Endodermal cell (in vitro differentiated cells): ENCODE measurements around the gene PWWP2B. TPM values are rescaled to one million over a fixed set of nuclear protein-coding genes. Genes with fewer than 3 reads are reported as not detected.

Experiments
- DNase-seq: peaks from one replicate; pipeline ENCODE4 v3.0.0-alpha.2; 2017
- H3K27ac ChIP-seq: 2 replicates; pipeline ENCODE4 v1.5.1; 2013; ENCODE audit warnings: mild to moderate bottlenecking, low read depth, low read length, moderate library complexity
- H3K27me3 ChIP-seq: 2 replicates; pipeline ENCODE4 v1.6.1; 2013; ENCODE audit warnings: mild to moderate bottlenecking, low read length, moderate library complexity; ENCODE audit not compliant: insufficient read depth, control insufficient read depth, poor library complexity, severe bottlenecking
- H3K36me3 ChIP-seq: 2 replicates; pipeline ENCODE4 v1.7.0; 2013; ENCODE audit warnings: mild to moderate bottlenecking, low read length, moderate library complexity; ENCODE audit not compliant: control insufficient read depth, insufficient read depth
- H3K4me1 ChIP-seq: one replicate; pipeline ENCODE4 v1.7.0; 2013; ENCODE audit warnings: low read length; ENCODE audit not compliant: control insufficient read depth, insufficient read depth
- H3K4me3 ChIP-seq: 2 replicates; pipeline ENCODE4 v1.5.1; 2013; ENCODE audit warnings: mild to moderate bottlenecking, low read length, moderate library complexity
- H3K9ac ChIP-seq: 2 replicates; pipeline ENCODE4 v1.6.1; 2013; ENCODE audit warnings: mild to moderate bottlenecking, low read length, moderate library complexity; ENCODE audit not compliant: poor library complexity, severe bottlenecking; ENCODE audit errors: extremely low read depth
- H3K9me3 ChIP-seq: 2 replicates; pipeline ENCODE4 v1.6.1; 2013; ENCODE audit warnings: mild to moderate bottlenecking, low read length, moderate library complexity; ENCODE audit not compliant: control insufficient read depth
- H3K27ac Mint-ChIP-seq: 2 replicates; pipeline ENCODE4 v1.8.0; 2020; ENCODE audit warnings: mixed read lengths
- H3K27me3 Mint-ChIP-seq: 2 replicates; pipeline ENCODE4 v1.8.0; 2021; ENCODE audit warnings: mild to moderate bottlenecking, mixed read lengths; ENCODE audit not compliant: insufficient read depth
- H3K36me3 Mint-ChIP-seq: 2 replicates; pipeline ENCODE4 v1.8.0; 2020; ENCODE audit warnings: low read depth, mixed read lengths
- H3K4me1 Mint-ChIP-seq: 2 replicates; pipeline ENCODE4 v1.8.0; 2020; ENCODE audit warnings: mixed read lengths
- H3K4me3 Mint-ChIP-seq: 2 replicates; pipeline ENCODE4 v1.8.0; 2020; ENCODE audit warnings: mild to moderate bottlenecking, moderate library complexity, mixed read lengths
- H3K9me3 Mint-ChIP-seq: 2 replicates; pipeline ENCODE4 v1.8.0; 2020; ENCODE audit warnings: mild to moderate bottlenecking, mixed read lengths
- CTCF ChIP-seq: fragments of 200-600 bp; sonication (generic); conservative IDR thresholded peaks from 2 replicates; pipeline ENCODE4 v1.5.0; 2021; ENCODE audit warnings: antibody characterized with exemption, mild to moderate bottlenecking
- WGBS, 2 experiments: methylation state at CpG; one replicate each; pipeline versions ENCODE4 v1.1.5 to v1.1.7; 2013; ENCODE audit warnings: missing lambda C conversion rate in 2 of 2, mixed read lengths in 1 of 2; ENCODE audit not compliant: insufficient coverage in 1 of 2, insufficient read length in 1 of 2; 5-methylcytosine and 5-hydroxymethylcytosine counted together
- total RNA-seq, 2 donors: library from RNA; stranded (reverse); fragmentation: NEBNext Ultra II Directional in 1 of 2; extraction: Animal tissue kit (Norgen Biotek cat#: 25700) in 1 of 2; gene quantifications; 2 replicates in 1 of 2; 3 replicates in 1 of 2; pipeline ENCODE4 v1.2.1, GENCODE V29; 2021

PWWP2B gene
- total RNA-seq, 2 donors from 2014 or later = 11.4 to 13.9 TPM

- no peak overlapping the region for H3K27ac ChIP-seq
- no peak overlapping the region for H3K4me3 Mint-ChIP-seq
- H3K27ac Mint-ChIP-seq = no peak overlapping the region
- no peak overlapping the region for H3K9ac ChIP-seq
- no peaks in the 10 kb centered on the region for H3K36me3 ChIP-seq
- no peak overlapping the region for H3K4me3 ChIP-seq
- H3K9me3 Mint-ChIP-seq = no peaks in the 10 kb centered on the region
- H3K27me3 ChIP-seq = no peaks in the 10 kb centered on the region
- H3K9me3 ChIP-seq = no peaks in the 10 kb centered on the region
- no peaks in the 10 kb centered on the region for H3K4me1 ChIP-seq
- WGBS, 2 experiments = 92 to 96% methylated on average over 4 to 5 of the region's 5 CpGs
- H3K4me1 Mint-ChIP-seq = no peaks in the 10 kb centered on the region
- H3K36me3 Mint-ChIP-seq = no peaks in the 10 kb centered on the region
- H3K27me3 Mint-ChIP-seq = peaks cover 4% of the 10 kb centered on the region
- no peak for TF ChIP-seq CTCF
- peak; percentile 41 for DNase-seq
Observed at GRCh38 chr10:132460691-132461090, 63.7 kb downstream of the PWWP2B start.

- Histone ChIP-seq H3K36me3 (no peaks in the 10 kb centered on the region), H3K27me3 (no peaks in the 10 kb centered on the region), H3K4me3 (no peak overlapping the region), H3K27ac (no peak overlapping the region), H3K9me3 (no peaks in the 10 kb centered on the region), H3K4me1 (no peaks in the 10 kb centered on the region), H3K9ac (no peak overlapping the region)
- Mint-ChIP-seq H3K4me3 (no peak overlapping the region), H3K9me3 (no peaks in the 10 kb centered on the region), H3K4me1 (no peaks in the 10 kb centered on the region), H3K36me3 (no peaks in the 10 kb centered on the region), H3K27me3 (peaks cover 4% of the 10 kb centered on the region), H3K27ac (no peak overlapping the region)
- TF ChIP-seq CTCF = no peak
- no peak for DNase-seq
- 89 to 92% methylated on average over 13 to 14 of the region's 14 CpGs for WGBS, 2 experiments
Observed at GRCh38 chr10:132461103-132461682, 64.2 kb downstream of the PWWP2B start.

GRCh38 chr10:132461683-132462231 lies 64.8 kb downstream of the PWWP2B start:
- H3K36me3 Mint-ChIP-seq = no peaks in the 10 kb centered on the region
- Histone ChIP-seq H3K36me3 (no peaks in the 10 kb centered on the region), H3K4me3 (no peak overlapping the region), H3K9me3 (no peaks in the 10 kb centered on the region), H3K4me1 (no peaks in the 10 kb centered on the region), H3K9ac (no peak overlapping the region), H3K27me3 (no peaks in the 10 kb centered on the region), H3K27ac (no peak overlapping the region)
- WGBS, 2 experiments = 85 to 89% methylated on average over 16 to 19 of the region's 19 CpGs
- no peak overlapping the region for H3K27ac Mint-ChIP-seq
- H3K4me3 Mint-ChIP-seq = no peak overlapping the region
- TF ChIP-seq CTCF = no peak
- DNase-seq = peak; percentile 38
- H3K27me3 Mint-ChIP-seq = peaks cover 4% of the 10 kb centered on the region
- no peaks in the 10 kb centered on the region for H3K9me3 Mint-ChIP-seq
- no peaks in the 10 kb centered on the region for H3K4me1 Mint-ChIP-seq
